ENCODE measurements around the gene TRMT11. TPM values are rescaled to one million over a fixed set of nuclear protein-coding genes. Genes with fewer than 3 reads are reported as not detected.

TRMT11 gene
- total RNA-seq, 1 donor from 2014 or later, result 18.1 TPM

GRCh38 chr6:126072172-126072571, 85.8 kb downstream of the TRMT11 start:
- intact Hi-C loops (cut with micrococcal nuclease), result no loop called here

- intact Hi-C loops (cut with micrococcal nuclease), result no loop called here
Measured at GRCh38 chr6:126072834-126073233, 86.5 kb downstream of the TRMT11 start.

GRCh38 chr6:126075335-126076071, 89.2 kb downstream of the TRMT11 start:
- intact Hi-C loops (cut with micrococcal nuclease), result no loop called here

- intact Hi-C loops (cut with micrococcal nuclease), result no loop called here
Measured at GRCh38 chr6:126076992-126077664, 90.8 kb downstream of the TRMT11 start.

- intact Hi-C loops (cut with micrococcal nuclease), result no loop called here
Measured at GRCh38 chr6:126077810-126078776, 91.8 kb downstream of the TRMT11 start.

GRCh38 chr6:126083875-126084274, 97.5 kb downstream of the TRMT11 start:
- intact Hi-C loops (cut with micrococcal nuclease), result no loop called here

GRCh38 chr6:126086560-126086959, 100.2 kb downstream of the TRMT11 start:
- intact Hi-C loops (cut with micrococcal nuclease), result no loop called here

Other genes with a start within 250 kb of the TRMT11 start
- gene HEY2, start 236.9 kb upstream of the TRMT11 start, total RNA-seq, result not detected in 2 replicates
- gene NCOA7, start 195.6 kb upstream of the TRMT11 start, total RNA-seq, result 36.3 and 41.5 TPM in 2 replicates
- 8.5 and 8.8 TPM in 2 replicates for gene HINT3, start 29.8 kb upstream of the TRMT11 start, total RNA-seq